Ammon's horn (tissue), 1 donor: Measurements from ENCODE around the gene ASXL2.
"Not testable (repeated sequence)": the region's sequence is repeated elsewhere in the genome, so short reads cannot be mapped to it uniquely, and the experiment has no call there.

Experiments used
- DNase-seq: peaks from one replicate; pipeline ENCODE4 v3.0.0-alpha.2; 2016; ENCODE audit warnings: low spot score

ASXL2 gene

GRCh38 chr2:25832897-25833296 is 45.4 kb downstream of the ASXL2 start:
- DNase-seq = no peak

- no peak for DNase-seq
These were observed 46.4 kb downstream of the ASXL2 start for GRCh38 chr2:25831746-25832449.

- no peak for DNase-seq
These were observed 48.5 kb downstream of the ASXL2 start for GRCh38 chr2:25829828-25830227.

GRCh38 chr2:25829377-25829704 is 48.9 kb downstream of the ASXL2 start:
- no peak for DNase-seq

- DNase-seq = not testable (repeated sequence)
These were observed 49.5 kb downstream of the ASXL2 start for GRCh38 chr2:25828532-25829376.

- DNase-seq = no peak
These were observed 53.0 kb downstream of the ASXL2 start for GRCh38 chr2:25825238-25825637.

- DNase-seq = no peak
These were observed 53.6 kb downstream of the ASXL2 start for GRCh38 chr2:25824718-25825117.

GRCh38 chr2:25824216-25824615 is 54.1 kb downstream of the ASXL2 start:
- no peak for DNase-seq

GRCh38 chr2:25822190-25823117 is 55.8 kb downstream of the ASXL2 start:
- peak; percentile 35 for DNase-seq

- no peak for DNase-seq
These were observed 56.8 kb downstream of the ASXL2 start for GRCh38 chr2:25821225-25822056.

- no peak for DNase-seq
These were observed 58.7 kb downstream of the ASXL2 start for GRCh38 chr2:25819597-25820039.

- DNase-seq = no peak
These were observed 60.7 kb downstream of the ASXL2 start for GRCh38 chr2:25817630-25818029.

- DNase-seq = no peak
These were observed 61.3 kb downstream of the ASXL2 start for GRCh38 chr2:25817006-25817405.

GRCh38 chr2:25816249-25816648 is 62.0 kb downstream of the ASXL2 start:
- no peak for DNase-seq

GRCh38 chr2:25814681-25815080 is 63.6 kb downstream of the ASXL2 start:
- DNase-seq = no peak

- no peak for DNase-seq
These were observed 67.9 kb downstream of the ASXL2 start for GRCh38 chr2:25810428-25810827.

- no peak for DNase-seq
These were observed 68.6 kb downstream of the ASXL2 start for GRCh38 chr2:25809646-25810045.

GRCh38 chr2:25808006-25808383 is 70.3 kb downstream of the ASXL2 start:
- no peak for DNase-seq

GRCh38 chr2:25806941-25807340 is 71.3 kb downstream of the ASXL2 start:
- DNase-seq = no peak

- no peak for DNase-seq
These were observed 72.3 kb downstream of the ASXL2 start for GRCh38 chr2:25805987-25806386.

GRCh38 chr2:25804338-25804737 is 73.9 kb downstream of the ASXL2 start:
- DNase-seq = no peak

GRCh38 chr2:25799301-25799700 is 79.0 kb downstream of the ASXL2 start:
- DNase-seq = no peak
